ENCODE data around the gene PVALEF.

Gene PVALEF

GRCh38 chr17:81128774-81129173, 36.5 kb upstream of the PVALEF start:
- DNase-seq (ENCODE audit: low read depth in 2 of 2) = no peak

DNA sequence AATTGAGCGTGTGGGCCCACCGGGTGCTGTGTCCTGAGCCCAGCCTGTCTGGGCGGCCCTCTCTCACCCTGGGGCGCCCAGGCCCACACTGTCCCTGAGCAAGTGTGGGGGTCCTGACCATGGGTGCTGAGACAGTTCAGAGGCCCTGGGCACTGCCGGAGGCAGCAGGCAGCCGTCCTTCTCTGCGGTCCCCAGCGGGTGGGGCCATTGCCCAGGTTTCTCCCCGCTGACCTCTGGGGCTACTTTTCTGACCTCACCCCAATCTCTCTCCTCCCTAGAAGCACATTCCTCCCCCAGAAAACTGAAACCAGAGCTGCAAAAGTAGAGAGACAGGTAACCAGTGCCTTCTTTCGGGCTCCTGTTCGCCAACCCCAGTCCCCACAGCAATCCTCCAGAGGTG, 36.0 kb upstream of the PVALEF start:
- no peak for DNase-seq (ENCODE audit: low read depth in 2 of 2)

GRCh38 chr17:81129711-81130367, 35.5 kb upstream of the PVALEF start:
- no peak for DNase-seq (ENCODE audit: low read depth in 2 of 2)

DNA sequence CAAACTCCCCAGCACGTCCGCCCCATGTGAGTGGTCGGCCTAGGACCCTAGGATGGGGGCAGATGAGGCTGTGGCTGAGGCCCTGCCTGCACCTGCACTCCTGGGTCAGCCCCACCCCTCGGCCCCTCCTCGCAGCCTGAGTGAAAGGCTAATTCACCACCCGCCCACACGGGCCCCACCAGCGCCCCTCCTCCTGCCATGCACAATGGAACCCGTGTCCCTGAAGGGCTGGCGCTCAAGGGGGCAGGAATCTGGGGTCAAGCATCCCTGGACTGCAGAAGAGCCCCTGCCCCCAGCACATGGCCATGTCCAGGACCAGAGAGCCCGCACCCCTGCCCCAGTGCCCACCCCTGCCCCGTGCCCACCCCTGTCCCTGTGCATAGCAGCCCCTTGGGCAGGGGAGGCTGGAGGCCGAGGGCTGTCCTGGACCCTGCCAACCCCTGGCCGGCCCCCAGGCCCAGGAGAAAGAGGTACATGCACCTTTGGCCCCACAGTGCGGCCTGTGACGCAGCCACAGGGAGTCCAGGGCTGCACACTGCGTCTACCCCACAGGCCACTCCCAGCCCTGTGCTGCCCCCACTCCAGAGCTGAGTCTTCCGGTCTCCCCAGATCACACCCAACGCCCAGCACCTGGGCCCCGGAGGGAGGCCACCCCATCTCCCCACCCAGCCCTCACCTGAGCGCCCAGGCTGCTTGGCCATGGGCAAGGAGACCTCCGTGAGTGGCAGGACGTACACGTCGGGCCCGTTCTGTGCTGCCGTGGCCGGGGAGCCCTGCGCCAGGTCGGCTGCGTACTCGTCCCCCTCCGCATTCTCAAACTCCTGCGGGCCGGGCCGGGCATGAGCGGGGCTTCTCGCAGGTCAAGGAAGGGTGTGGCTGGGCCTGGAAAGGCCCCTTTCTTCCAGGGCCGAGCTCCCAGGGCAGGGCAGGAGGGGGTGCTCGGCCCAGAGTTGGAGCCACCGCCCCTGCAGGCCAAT, 34.6 kb upstream of the PVALEF start:
- no peak for DNase-seq (ENCODE audit: low read depth in 2 of 2)

- no peak for DNase-seq (ENCODE audit: low read depth in 2 of 2)
These were observed 33.7 kb upstream of the PVALEF start for GRCh38 chr17:81131486-81132196.

DNA sequence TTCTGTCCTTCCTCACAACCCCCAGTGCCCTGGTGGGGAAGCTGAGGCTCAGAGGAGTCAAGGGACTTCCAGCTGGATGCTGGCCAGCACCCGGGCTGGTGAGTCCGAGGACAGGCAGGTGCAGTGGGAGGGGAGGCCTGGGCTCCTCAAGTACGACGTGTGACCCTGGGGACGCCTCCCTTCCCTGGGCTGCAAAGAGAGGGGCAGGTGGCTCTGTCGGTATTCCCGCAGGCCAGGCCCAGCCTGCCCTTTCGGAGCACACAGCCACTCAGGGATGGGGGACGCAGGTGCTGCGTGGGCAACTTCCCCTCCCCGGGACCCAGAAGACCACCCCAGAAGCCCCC, 33.1 kb upstream of the PVALEF start:
- DNase-seq (ENCODE audit: low read depth in 2 of 2) = no peak

DNA sequence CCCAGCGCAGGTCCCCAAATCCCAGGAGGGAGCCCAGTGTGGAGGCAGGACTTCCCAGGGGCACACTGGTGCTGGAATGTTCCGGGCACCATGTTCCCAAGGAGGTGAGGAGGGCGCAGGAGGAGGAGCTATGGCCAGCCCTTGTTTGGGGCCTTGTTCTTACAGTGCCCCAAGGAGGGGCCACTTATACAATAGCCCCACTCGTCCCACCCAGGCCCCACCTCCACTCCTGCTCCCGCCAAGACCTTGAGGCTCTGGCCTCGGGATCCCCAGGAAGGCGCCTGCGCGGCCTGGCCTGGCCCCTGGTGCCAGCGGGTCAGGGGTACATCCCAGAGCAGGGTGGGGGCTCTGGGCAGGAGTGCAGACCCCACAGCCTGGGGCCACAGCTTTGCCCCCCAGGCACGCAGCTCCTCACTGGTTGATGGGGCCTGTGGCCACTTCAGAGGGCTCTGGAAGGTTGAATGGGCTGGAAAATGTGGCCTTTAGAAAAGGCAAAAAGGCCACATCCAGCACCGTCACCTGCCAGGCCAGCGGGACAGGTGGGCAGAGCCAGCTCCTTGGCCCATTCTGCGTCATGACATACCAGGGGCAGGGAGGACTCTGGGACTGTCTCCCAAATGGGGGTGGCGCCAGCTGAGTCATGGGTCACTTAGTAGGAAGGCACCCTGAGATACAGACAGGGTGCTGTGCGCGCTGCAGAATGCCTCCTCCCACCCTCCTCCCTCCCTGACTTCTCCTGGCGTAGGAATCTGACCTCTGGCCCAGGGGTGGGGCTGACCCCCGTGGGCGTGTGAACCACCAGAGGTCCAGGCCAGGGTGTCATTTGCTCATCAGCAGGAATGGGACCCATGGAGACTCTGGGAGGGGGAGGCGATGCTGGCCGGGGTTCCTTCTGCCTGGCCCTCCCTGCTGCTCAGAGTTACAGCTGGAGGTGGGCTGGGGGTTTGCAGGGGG, 32.3 kb upstream of the PVALEF start:
- no peak for DNase-seq (ENCODE audit: low read depth in 2 of 2)

DNA sequence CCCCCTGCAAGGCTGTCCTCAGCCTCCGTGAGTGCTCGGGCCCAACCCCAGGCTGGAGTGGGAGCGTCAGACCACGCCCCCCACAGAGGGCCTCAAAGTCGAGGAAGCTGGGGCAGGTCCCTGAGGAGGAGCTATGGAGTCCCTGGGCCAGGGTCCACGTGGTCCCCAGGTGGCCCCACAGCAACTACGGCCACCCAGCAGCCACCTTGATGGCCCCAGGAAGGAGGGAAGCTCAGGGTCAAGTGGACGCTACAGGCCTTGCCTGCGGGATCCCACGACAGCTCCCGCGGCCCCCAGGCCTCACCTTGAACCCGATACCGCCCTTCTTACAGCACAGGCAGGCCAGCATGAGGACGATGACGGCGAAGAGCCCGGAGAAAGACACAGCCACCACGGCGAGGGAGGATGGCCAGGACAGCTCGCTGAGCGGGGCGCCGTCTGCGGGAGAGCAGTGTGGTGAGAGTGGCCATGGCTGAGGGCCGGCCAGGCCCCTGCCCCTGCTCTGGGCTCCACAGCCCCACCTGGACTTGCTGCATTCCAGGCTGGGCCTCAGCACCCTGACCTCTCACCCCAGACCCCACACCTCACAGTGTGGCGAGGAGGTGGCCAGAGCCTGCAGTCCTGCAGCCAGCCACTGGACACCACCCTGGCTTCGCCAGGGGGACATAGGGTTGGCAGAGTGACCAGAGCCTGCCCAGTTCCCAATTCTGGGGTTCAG, 31.1 kb upstream of the PVALEF start:
- DNase-seq (ENCODE audit: low read depth in 2 of 2) = no peak

DNA sequence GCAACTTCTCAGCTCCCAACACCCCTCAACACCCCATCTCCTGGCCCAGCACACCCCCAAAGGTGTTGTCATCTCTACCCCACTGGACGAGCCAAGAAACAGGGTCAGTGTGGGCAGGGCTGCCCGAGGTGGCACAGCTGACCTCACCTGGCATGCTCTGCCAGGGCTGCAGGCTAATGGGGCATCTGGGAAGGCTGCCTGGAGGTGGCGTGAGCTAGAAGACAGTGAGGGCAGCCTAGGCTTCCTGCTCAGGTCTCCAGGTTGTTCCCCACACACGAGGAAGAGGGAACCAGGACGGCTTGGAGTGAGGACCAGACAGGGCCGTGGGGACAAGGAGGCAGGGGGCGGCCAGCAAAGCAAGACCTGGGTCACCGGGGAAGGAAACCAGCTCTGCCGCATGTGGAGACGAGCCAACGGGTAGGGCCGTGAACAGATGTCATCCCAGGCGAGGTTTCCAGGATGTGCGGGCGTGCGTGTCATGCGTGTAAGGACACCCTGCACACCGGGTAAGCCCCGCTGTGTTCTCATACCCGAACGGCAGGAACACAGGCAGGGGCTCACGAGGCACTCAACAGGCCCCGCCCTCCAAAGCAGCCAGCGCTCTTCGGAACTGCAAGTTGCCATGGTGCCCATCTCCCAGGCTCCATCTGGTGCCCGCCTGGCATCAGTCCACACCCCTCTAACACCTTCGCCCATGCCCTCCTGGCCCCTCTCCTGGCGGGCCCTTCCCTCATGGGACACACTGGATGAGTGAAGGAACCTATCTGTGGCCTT, 29.6 kb upstream of the PVALEF start:
- DNase-seq (ENCODE audit: low read depth in 2 of 2) = no peak

- no peak for DNase-seq (ENCODE audit: low read depth in 2 of 2)
These were observed 28.9 kb upstream of the PVALEF start for GRCh38 chr17:81136366-81136765.

GRCh38 chr17:81137248-81137647, 28.1 kb upstream of the PVALEF start:
- no peak for DNase-seq (ENCODE audit: low read depth in 2 of 2)

DNA sequence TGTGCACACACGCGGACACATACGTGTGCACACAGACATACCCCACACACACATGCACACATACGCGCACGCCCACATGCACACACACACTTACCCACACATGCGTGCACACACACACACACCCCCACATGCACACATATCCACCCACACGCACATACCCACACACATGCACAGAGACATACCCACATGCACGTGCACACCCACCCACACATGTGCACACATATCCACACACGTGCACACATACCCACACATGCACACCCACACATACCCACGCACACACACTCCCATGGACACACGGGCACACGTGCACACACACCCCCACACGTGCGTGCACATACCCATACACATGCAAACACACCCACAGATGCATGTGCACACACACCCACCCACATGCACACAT, 27.2 kb upstream of the PVALEF start:
- no peak for DNase-seq (ENCODE audit: low read depth in 2 of 2)

DNA sequence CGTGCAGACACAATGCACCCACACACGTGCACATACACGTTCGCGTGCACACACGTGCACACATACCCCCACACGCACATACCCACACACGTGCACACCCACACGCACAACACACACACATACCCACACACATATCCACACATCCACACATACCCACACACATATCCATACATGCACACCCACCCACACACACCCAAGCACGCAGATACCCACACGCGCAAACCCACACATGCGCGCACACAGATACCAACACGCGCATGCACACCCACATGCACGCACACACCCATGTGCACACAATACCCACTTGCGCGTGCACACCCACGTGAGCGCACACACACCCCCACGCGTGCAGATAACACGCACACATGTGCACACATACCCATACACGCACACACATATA, 26.8 kb upstream of the PVALEF start:
- no peak for DNase-seq (ENCODE audit: low read depth in 2 of 2)

GRCh38 chr17:81139428-81139827, 25.9 kb upstream of the PVALEF start:
- DNase-seq (ENCODE audit: low read depth in 2 of 2) = no peak

DNA sequence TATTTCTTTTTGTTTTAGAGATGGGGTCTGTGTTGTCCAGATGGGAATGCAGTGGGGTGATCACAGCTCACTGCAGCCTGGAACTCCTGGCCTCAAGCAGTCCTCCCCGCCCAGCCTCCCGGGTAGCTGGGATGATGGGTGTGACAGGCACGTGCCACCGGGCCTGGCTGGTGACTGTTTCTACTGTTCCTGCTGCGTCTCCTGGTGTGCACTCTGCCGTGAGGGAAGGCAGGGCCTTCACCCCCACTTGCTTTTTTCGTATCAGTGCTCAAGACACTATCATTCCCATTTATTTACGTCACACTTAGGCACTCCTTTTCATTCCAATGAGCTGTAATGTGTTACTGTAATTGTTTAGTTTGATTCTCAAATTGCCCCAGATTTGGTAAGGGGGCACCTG, 25.3 kb upstream of the PVALEF start:
- DNase-seq (ENCODE audit: low read depth in 2 of 2) = no peak

DNA sequence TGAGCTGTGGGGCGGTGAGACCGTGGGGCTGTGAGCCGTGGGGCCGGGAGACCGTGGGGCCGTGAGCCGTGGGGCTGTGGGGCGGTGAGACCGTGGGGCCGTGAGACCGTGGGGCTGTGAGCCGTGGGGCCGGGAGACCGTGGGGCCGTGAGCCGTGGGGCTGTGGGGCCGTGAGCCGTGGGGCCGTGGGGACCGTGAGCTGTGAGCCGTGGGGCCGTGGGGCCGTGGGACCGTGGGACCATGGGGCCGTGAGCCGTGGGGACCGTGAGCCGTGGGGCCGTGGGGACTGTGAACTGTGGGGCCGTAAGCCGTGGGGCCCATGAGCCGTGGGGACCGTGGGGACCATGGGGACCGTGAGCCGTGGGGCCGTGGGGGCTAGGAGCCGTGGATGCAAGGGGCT, 24.6 kb upstream of the PVALEF start:
- no peak for DNase-seq (ENCODE audit: low read depth in 2 of 2)

- peak; percentile 22 to 35 for DNase-seq (ENCODE audit: low read depth in 2 of 2)
These were observed 22.8 kb upstream of the PVALEF start for GRCh38 chr17:81142301-81143199.

DNA sequence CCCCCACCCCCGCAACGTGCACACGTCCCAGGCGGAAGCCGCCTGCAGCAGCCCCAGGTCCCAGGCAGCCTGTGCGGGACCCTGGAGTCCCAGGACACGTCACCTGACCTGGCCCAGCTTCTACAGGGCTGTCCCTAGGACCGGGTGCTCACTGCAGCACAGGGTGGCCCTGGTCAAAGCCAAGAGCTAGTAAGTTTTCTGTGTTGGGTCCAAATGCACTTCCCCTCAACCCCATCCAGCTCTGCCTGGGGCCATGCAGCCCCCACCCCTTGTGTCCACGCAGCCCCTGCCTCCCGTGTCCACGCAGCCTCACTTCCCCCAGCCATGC, 22.1 kb upstream of the PVALEF start:
- no peak for DNase-seq (ENCODE audit: low read depth in 2 of 2)

Measured in fibroblast of skin of left quadriceps (primary cell).